T-cell (primary cell): ENCODE data around the gene MAMDC2. TPM values are rescaled to one million over a fixed set of nuclear protein-coding genes. Genes with fewer than 3 reads are reported as not detected.
A peak's percentile ranks its signal among the peaks of the same experiment; 100 is the strongest.
"Not testable (repeated sequence)": the region's sequence is repeated elsewhere in the genome, so short reads cannot be mapped to it uniquely, and the experiment has no call there.

Experiments used
- ATAC-seq, 4 experiments: fragments of 200-7000 bp in 3 of 4; fragments of 150-1000 bp in 1 of 4; cut with Tn5 transposase; replicated peaks in 1 of 4; 1 replicate in 3 of 4; 2 replicates in 1 of 4; pipeline ENCODE4 v1.10.0; 2021; ENCODE audit warnings: moderate library complexity in 3 of 4, mild to moderate bottlenecking in 2 of 4, moderate number of reproducible peaks in 1 of 4
- CTCF ChIA-PET, 2 donors: fragments of 300-600 bp; sonication (Branson Sonifier 250); formaldehyde crosslinking; loops; one replicate each; lab custom pipeline; 2022; ENCODE audit warnings: antibody characterized with exemption in 2 of 2; lab: Charles Lee
- POLR2A ChIA-PET, 2 donors: fragments of 300-600 bp; sonication (Branson Sonifier 250); formaldehyde crosslinking; loops; one replicate each; lab custom pipeline; 2022; ENCODE audit warnings: antibody characterized with exemption in 2 of 2; lab: Charles Lee
- DNase-seq, 35 experiments: peaks; one replicate each; pipeline versions ENCODE4 v3.0.0 to v3.0.0-alpha.2; 2013 to 2023
- H3K27ac ChIP-seq: one replicate; pipeline ENCODE4 v1.5.1; 2013; ENCODE audit warnings: low read length
- H3K27me3 ChIP-seq, 2 experiments: replicated peaks in 1 of 2; 1 replicate in 1 of 2; 2 replicates in 1 of 2; pipeline versions ENCODE4 v1.6.1 to v1.7.0; 2013; ENCODE audit warnings: low read length in 1 of 2, mixed read lengths in 1 of 2; ENCODE audit not compliant: control insufficient read depth in 2 of 2, insufficient read depth in 2 of 2; ENCODE audit errors: extremely low read depth in 1 of 2
- H3K36me3 ChIP-seq, 2 donors: 1 replicate in 1 of 2; 2 replicates in 1 of 2; pipeline versions ENCODE4 v1.6.1 to v1.7.0; 2013; ENCODE audit warnings: low read length in 1 of 2; ENCODE audit not compliant: control insufficient read depth in 2 of 2, insufficient read depth in 1 of 2; ENCODE audit errors: extremely low read depth in 1 of 2
- H3K4me1 ChIP-seq, 2 experiments: 1 replicate in 1 of 2; 2 replicates in 1 of 2; pipeline versions ENCODE4 v1.6.1 to v1.7.0; 2013; ENCODE audit warnings: low read length in 2 of 2, mixed read lengths in 1 of 2; ENCODE audit not compliant: insufficient read depth in 2 of 2, control insufficient read depth in 1 of 2; ENCODE audit errors: extremely low read depth in 1 of 2
- H3K4me3 ChIP-seq, 2 donors: 1 replicate in 1 of 2; 2 replicates in 1 of 2; pipeline versions ENCODE4 v1.5.1 to v1.7.0; 2013; ENCODE audit warnings: mild to moderate bottlenecking in 2 of 2, low read length in 1 of 2, moderate library complexity in 1 of 2; ENCODE audit not compliant: control insufficient read depth in 1 of 2; ENCODE audit errors: extremely low read depth in 1 of 2
- H3K9me3 ChIP-seq: 2 replicates; pipeline ENCODE4 v1.7.0; 2013
- H3K27ac Mint-ChIP-seq, 2 donors: one replicate each; pipeline ENCODE4 v1.8.0; 2020 to 2021; ENCODE audit warnings: mild to moderate bottlenecking in 2 of 2, mixed read lengths in 2 of 2
- H3K27me3 Mint-ChIP-seq, 2 donors: one replicate each; pipeline ENCODE4 v1.8.0; 2021 to 2022; ENCODE audit warnings: mixed read lengths in 2 of 2
- H3K36me3 Mint-ChIP-seq: one replicate; pipeline ENCODE4 v1.8.0; 2021; ENCODE audit warnings: mixed read lengths
- H3K4me1 Mint-ChIP-seq, 3 donors: one replicate each; pipeline ENCODE4 v1.8.0; 2020 to 2022; ENCODE audit warnings: mixed read lengths in 3 of 3, mild to moderate bottlenecking in 1 of 3
- H3K4me3 Mint-ChIP-seq, 3 donors: one replicate each; pipeline ENCODE4 v1.8.0; 2020 to 2022; ENCODE audit warnings: mild to moderate bottlenecking in 3 of 3, mixed read lengths in 3 of 3, moderate library complexity in 3 of 3
- H3K9me3 Mint-ChIP-seq, 3 donors: one replicate each; pipeline ENCODE4 v1.8.0; 2020 to 2022; ENCODE audit warnings: mixed read lengths in 3 of 3
- WGBS: methylation state at CpG from one replicate; pipeline ENCODE4 v1.1.5; 2013; ENCODE audit warnings: missing lambda C conversion rate; ENCODE audit not compliant: insufficient coverage; 5-methylcytosine and 5-hydroxymethylcytosine counted together
- total RNA-seq, 35 experiments: library from RNA in 6 of 35; stranded (reverse) in 6 of 35; fragments of 120-200 nt in 1 of 35; gene quantifications; one replicate each; pipeline versions ENCODE4 v1.2.1 to v1.2.4 and lab custom pipeline; 2013 to 2026

MAMDC2 gene
- total RNA-seq, 5 donors from 2014 or later (not counting 1 experiment from before 2014, with no cell fraction given) = 0.09 to 0.19 (median 0.12) TPM; not detected in 2

DNA sequence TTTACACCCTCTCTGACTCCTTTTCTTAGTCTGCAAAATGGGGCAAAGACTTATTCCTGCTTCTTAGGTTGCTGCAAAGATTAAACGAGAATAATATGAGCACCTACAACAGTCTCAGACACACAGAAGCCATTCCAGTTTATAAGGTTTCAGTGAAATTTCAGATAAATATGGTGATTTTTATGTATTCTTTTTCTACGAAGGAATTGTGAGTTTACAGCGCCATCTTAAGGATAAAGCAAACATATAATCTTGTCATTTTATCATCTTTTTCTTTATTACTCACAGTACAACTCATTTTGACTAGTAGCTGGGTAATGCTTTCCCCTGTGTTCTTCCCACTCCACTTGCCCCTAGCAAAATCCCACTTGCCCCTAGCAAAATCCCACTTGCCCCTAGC lies 185.9 kb downstream of the MAMDC2 start:
- H3K36me3 ChIP-seq = no peaks in the 10 kb centered on the region
- DNase-seq = no peak

GRCh38 chr9:70232476-70232875 lies 188.8 kb downstream of the MAMDC2 start:
- H3K36me3 ChIP-seq = no peaks in the 10 kb centered on the region
- ChIA-PET CTCF (no interaction called here), POLR2A (no interaction called here)
- no peak for DNase-seq
- H3K9me3 ChIP-seq = no peaks in the 10 kb centered on the region
- H3K27me3 ChIP-seq = peaks cover 0 to 10% of the 10 kb centered on the region in 2 experiments
- ATAC-seq = no peak
- peaks cover 0 to 10% (median 0%) of the 10 kb centered on the region in 3 donors for H3K4me1 Mint-ChIP-seq
- H3K4me3 ChIP-seq = no peak overlapping the region
- peaks cover 0 to 7% (median 6%) of the 10 kb centered on the region in 3 donors for H3K9me3 Mint-ChIP-seq
- WGBS = 50% methylated on average over 2 of the region's 4 CpGs
- peaks cover 3 to 14% of the 10 kb centered on the region in 2 donors for H3K27me3 Mint-ChIP-seq
- H3K4me3 Mint-ChIP-seq = no peak overlapping the region
- H3K27ac Mint-ChIP-seq = no peak overlapping the region
- peaks cover 5% of the 10 kb centered on the region for H3K36me3 Mint-ChIP-seq
- H3K4me1 ChIP-seq = no peaks in the 10 kb centered on the region
- no peak overlapping the region for H3K27ac ChIP-seq

More for the DNA sequence above, 185.9 kb downstream of the MAMDC2 start:
- peaks cover 5% of the 10 kb centered on the region for H3K36me3 Mint-ChIP-seq
- ChIA-PET CTCF (no interaction called here), POLR2A (no interaction called here)
- no peak overlapping the region for H3K27ac Mint-ChIP-seq
- no peaks in the 10 kb centered on the region for H3K9me3 ChIP-seq
- H3K4me1 Mint-ChIP-seq = no peaks in the 10 kb centered on the region
- H3K4me3 ChIP-seq = no peak overlapping the region
- peaks cover 0 to 10% of the 10 kb centered on the region in 2 experiments for H3K27me3 ChIP-seq
- H3K4me1 ChIP-seq = no peaks in the 10 kb centered on the region
- H3K27me3 Mint-ChIP-seq = peaks cover 3 to 7% of the 10 kb centered on the region in 2 donors
- ATAC-seq = no peak
- no peaks in the 10 kb centered on the region for H3K9me3 Mint-ChIP-seq
- no peak overlapping the region for H3K27ac ChIP-seq
- H3K4me3 Mint-ChIP-seq = no peak overlapping the region
- no CpG with 5 or more reads among the region's 3 CpGs for WGBS

DNA sequence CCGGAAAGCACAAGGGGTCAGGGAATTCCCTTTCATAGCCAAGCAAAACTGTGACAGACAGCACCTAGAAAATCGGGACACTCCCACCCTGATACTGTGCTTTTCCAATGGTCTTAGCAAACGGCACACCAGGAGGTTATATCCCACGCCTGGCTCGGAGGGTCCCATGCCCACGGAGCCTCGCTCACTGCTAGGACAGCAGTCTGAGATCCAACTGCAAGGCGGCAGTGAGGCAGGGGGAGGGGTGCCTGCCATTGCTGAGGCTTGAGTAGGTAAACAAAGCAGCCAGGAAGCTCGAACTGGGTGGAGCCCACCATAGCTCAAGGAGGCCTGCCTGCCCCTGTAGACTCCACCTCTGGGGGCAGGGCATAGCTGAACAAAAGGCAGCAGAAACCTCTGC lies 190.6 kb downstream of the MAMDC2 start:
- H3K27ac ChIP-seq, H3K36me3 Mint-ChIP-seq, CTCF ChIA-PET, H3K4me3 ChIP-seq, DNase-seq, H3K27ac Mint-ChIP-seq, H3K4me1 ChIP-seq, H3K9me3 Mint-ChIP-seq, H3K9me3 ChIP-seq, H3K4me1 Mint-ChIP-seq, H3K4me3 Mint-ChIP-seq, POLR2A ChIA-PET, ATAC-seq, H3K36me3 ChIP-seq: not testable (repeated sequence)
- peaks cover 3 to 14% of the 10 kb centered on the region in 2 donors for H3K27me3 Mint-ChIP-seq
- peaks cover 0 to 10% of the 10 kb centered on the region in 2 experiments for H3K27me3 ChIP-seq
- 93% methylated on average over 8 of the region's 9 CpGs for WGBS

- H3K27ac Mint-ChIP-seq, H3K36me3 ChIP-seq, ATAC-seq, DNase-seq, CTCF ChIA-PET, H3K27me3 ChIP-seq, H3K27ac ChIP-seq, POLR2A ChIA-PET, H3K4me1 ChIP-seq, H3K4me1 Mint-ChIP-seq, H3K9me3 ChIP-seq, H3K4me3 ChIP-seq, H3K4me3 Mint-ChIP-seq, H3K36me3 Mint-ChIP-seq, H3K9me3 Mint-ChIP-seq: not testable (repeated sequence)
- no CpG with 5 or more reads among the region's 1 CpG for WGBS
- H3K27me3 Mint-ChIP-seq = peaks cover 4 to 11% of the 10 kb centered on the region in 2 donors
Measured at GRCh38 chr9:70245952-70246351, 202.3 kb downstream of the MAMDC2 start.

GRCh38 chr9:70250221-70250620 lies 206.6 kb downstream of the MAMDC2 start:
- WGBS = 100% methylated on average over 1 of the region's 1 CpG
- CTCF ChIA-PET = no interaction called here
- H3K9me3 Mint-ChIP-seq = no peaks in the 10 kb centered on the region
- POLR2A ChIA-PET = no interaction called here
- H3K4me1 ChIP-seq = no peaks in the 10 kb centered on the region
- peaks cover 2 to 4% of the 10 kb centered on the region in 2 donors for H3K27me3 Mint-ChIP-seq
- H3K4me1 Mint-ChIP-seq = peaks cover 0 to 3% (median 0%) of the 10 kb centered on the region in 3 donors
- no peak overlapping the region for H3K27ac Mint-ChIP-seq
- ATAC-seq = no peak
- H3K4me3 Mint-ChIP-seq = no peak overlapping the region
- no peaks in the 10 kb centered on the region for H3K36me3 ChIP-seq
- H3K27me3 ChIP-seq = peaks cover 0 to 3% of the 10 kb centered on the region in 2 experiments
- H3K27ac ChIP-seq = no peak overlapping the region
- DNase-seq = no peak
- H3K36me3 Mint-ChIP-seq = peaks cover 3% of the 10 kb centered on the region
- H3K9me3 ChIP-seq = no peaks in the 10 kb centered on the region
- no peak overlapping the region for H3K4me3 ChIP-seq

GRCh38 chr9:70255486-70255885 lies 211.8 kb downstream of the MAMDC2 start:
- H3K27ac ChIP-seq = no peak overlapping the region
- Mint-ChIP-seq H3K36me3 (peaks cover 1% of the 10 kb centered on the region), H3K27ac (peak overlapping the region in 1 of 2 donors; percentile 11), H3K4me1 (peaks cover 25 to 35% (median 30%) of the 10 kb centered on the region in 3 donors), H3K27me3 (peaks cover 1% of the 10 kb centered on the region in 2 donors), H3K4me3 (no peak overlapping the region), H3K9me3 (no peaks in the 10 kb centered on the region)
- no peak overlapping the region for H3K4me3 ChIP-seq
- CTCF ChIA-PET = interaction anchor here in 1 of 2 donors (0.7 kb wide), 1 partner anchor 347 kb away, joined by 3 read pairs; no protein-coding TSS in a partner anchor
- H3K4me1 ChIP-seq = peaks cover 10 to 27% of the 10 kb centered on the region in 2 experiments
- POLR2A ChIA-PET = interaction anchor here in 1 of 2 donors (0.6 kb wide), 1 partner anchor 361 kb away, joined by 8 read pairs; no protein-coding TSS in a partner anchor
- no peaks in the 10 kb centered on the region for H3K36me3 ChIP-seq
- peaks cover 0 to 3% of the 10 kb centered on the region in 2 experiments for H3K27me3 ChIP-seq
- DNase-seq (no peak), ATAC-seq (no peak)
- no peaks in the 10 kb centered on the region for H3K9me3 ChIP-seq
